ENCODE measurements around the gene PGM5.

DNA sequence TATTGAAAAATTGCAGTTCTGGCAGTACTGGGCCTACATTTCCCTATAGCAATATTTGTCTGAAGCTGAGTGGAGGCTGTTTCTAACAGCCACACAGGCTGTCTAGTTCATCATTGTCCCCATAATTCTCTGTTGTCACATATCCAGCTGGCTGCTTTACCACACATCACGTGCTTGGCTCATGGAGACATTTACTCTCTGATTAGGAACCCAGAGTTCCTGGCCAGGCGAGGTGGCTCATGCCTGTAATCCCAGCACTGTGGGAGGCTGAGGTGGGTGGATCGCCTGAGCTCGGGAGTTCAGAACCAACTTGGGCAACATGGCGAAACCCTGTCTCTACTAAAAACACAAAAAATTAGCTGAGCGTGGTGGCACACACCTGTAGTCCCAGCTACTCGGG lies 81.4 kb downstream of the PGM5 start:
- TF ChIP-seq POLR2A (IDR thresholded peaks at IDR 0.05; ENCODE audit: low read depth, low read length) (no peak), EZH2 (IDR thresholded peaks at IDR 0.05; ENCODE audit: borderline replicate concordance, low read depth, low read length, severe bottlenecking) (no peak), CTCF (IDR thresholded peaks at IDR 0.05; ENCODE audit: extremely low read depth in 1 of 2, insufficient read depth in 1 of 2, low read depth in 1 of 2, low read length in 2 of 2) (no peak), JUN (IDR thresholded peaks at IDR 0.05; ENCODE audit: borderline replicate concordance, insufficient read depth, insufficient read length, low read depth) (no peak), MYC (IDR thresholded peaks at IDR 0.05; ENCODE audit: low read depth, low read length) (no peak), GATA2 (IDR thresholded peaks at IDR 0.05; ENCODE audit: insufficient read depth, insufficient read length, low read depth, low read length) (no peak), POLR2AphosphoS5 (IDR thresholded peaks at IDR 0.05; ENCODE audit: insufficient read depth, low read depth, low read length) (no peak), FOS (IDR thresholded peaks at IDR 0.05; ENCODE audit: borderline replicate concordance, insufficient read depth, low read length) (no peak)
- TF ChIP-seq, protein P1, sequence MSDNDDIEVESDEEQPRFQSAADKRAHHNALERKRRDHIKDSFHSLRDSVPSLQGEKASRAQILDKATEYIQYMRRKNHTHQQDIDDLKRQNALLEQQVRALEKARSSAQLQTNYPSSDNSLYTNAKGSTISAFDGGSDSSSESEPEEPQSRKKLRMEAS (IDR thresholded peaks at IDR 0.05; ENCODE audit: insufficient read depth, insufficient read length), result no peak
